GM12872 (cell line): ENCODE measurements around the gene PTPN1.

Source experiments
- TF ChIP-seq, protein P1 (sequence below): IDR thresholded peaks from 3 replicates; pipeline ENCODE4 v1.5.1; 2011; ENCODE audit warnings: low read depth, mild to moderate bottlenecking, low read length, moderate library complexity; ENCODE audit not compliant: insufficient read depth

Gene PTPN1

DNA sequence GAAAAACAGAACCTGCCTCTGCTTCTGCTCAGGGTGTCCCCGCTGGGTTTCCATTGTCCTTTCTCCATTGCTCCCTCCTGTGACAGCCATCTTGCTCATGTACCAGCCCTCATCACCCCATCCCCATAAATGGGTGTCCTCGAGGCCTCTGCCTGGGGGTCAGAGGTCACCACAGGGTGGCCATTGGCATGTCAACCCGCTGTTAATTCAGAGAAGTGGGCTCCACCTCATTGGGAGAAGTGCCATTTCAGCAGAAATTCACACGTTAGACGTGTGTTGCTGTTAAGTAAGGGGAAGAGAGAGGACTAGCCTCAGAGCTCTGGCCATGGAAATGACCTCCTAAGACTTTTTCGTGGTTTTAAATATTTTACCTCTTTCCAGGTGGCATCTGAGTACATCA lies 71.9 kb downstream of the PTPN1 start:
- TF ChIP-seq, protein P1, sequence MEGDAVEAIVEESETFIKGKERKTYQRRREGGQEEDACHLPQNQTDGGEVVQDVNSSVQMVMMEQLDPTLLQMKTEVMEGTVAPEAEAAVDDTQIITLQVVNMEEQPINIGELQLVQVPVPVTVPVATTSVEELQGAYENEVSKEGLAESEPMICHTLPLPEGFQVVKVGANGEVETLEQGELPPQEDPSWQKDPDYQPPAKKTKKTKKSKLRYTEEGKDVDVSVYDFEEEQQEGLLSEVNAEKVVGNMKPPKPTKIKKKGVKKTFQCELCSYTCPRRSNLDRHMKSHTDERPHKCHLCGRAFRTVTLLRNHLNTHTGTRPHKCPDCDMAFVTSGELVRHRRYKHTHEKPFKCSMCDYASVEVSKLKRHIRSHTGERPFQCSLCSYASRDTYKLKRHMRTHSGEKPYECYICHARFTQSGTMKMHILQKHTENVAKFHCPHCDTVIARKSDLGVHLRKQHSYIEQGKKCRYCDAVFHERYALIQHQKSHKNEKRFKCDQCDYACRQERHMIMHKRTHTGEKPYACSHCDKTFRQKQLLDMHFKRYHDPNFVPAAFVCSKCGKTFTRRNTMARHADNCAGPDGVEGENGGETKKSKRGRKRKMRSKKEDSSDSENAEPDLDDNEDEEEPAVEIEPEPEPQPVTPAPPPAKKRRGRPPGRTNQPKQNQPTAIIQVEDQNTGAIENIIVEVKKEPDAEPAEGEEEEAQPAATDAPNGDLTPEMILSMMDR: no peak

DNA sequence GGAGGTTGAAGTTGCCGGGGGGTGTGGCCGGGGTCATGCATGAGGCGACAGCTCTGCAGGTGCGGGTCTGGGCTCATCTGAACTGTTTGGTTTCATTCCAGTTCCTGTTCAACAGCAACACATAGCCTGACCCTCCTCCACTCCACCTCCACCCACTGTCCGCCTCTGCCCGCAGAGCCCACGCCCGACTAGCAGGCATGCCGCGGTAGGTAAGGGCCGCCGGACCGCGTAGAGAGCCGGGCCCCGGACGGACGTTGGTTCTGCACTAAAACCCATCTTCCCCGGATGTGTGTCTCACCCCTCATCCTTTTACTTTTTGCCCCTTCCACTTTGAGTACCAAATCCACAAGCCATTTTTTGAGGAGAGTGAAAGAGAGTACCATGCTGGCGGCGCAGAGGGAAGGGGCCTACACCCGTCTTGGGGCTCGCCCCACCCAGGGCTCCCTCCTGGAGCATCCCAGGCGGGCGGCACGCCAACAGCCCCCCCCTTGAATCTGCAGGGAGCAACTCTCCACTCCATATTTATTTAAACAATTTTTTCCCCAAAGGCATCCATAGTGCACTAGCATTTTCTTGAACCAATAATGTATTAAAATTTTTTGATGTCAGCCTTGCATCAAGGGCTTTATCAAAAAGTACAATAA lies 72.5 kb downstream of the PTPN1 start:
- TF ChIP-seq, protein P1: no peak

DNA sequence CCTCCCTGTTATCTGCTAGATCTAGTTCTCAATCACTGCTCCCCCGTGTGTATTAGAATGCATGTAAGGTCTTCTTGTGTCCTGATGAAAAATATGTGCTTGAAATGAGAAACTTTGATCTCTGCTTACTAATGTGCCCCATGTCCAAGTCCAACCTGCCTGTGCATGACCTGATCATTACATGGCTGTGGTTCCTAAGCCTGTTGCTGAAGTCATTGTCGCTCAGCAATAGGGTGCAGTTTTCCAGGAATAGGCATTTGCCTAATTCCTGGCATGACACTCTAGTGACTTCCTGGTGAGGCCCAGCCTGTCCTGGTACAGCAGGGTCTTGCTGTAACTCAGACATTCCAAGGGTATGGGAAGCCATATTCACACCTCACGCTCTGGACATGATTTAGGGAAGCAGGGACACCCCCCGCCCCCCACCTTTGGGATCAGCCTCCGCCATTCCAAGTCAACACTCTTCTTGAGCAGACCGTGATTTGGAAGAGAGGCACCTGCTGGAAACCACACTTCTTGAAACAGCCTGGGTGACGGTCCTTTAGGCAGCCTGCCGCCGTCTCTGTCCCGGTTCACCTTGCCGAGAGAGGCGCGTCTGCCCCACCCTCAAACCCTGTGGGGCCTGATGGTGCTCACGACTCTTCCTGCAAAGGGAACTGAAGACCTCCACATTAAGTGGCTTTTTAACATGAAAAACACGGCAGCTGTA lies 73.4 kb downstream of the PTPN1 start:
- TF ChIP-seq, protein P1: no peak

DNA sequence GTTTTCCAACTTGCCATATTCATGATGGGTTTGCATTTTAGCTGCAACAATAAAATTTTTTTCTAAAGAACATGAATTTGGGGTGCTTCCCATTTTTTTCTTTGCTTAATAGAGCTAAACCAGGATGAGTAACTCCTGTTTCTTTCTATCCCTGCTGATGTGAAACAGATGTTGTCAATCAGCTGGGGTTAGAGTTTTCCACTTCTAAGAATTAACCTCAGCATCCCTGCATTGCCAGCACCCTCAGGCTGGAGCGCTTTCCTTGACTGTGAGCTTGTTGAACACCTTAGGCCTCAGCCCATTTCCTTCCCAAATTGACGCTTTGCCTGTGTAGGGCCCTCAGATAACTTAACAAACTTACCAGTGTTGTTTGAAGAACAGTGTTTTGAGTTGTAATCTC lies 74.5 kb downstream of the PTPN1 start:
- TF ChIP-seq, protein P1: no peak

DNA sequence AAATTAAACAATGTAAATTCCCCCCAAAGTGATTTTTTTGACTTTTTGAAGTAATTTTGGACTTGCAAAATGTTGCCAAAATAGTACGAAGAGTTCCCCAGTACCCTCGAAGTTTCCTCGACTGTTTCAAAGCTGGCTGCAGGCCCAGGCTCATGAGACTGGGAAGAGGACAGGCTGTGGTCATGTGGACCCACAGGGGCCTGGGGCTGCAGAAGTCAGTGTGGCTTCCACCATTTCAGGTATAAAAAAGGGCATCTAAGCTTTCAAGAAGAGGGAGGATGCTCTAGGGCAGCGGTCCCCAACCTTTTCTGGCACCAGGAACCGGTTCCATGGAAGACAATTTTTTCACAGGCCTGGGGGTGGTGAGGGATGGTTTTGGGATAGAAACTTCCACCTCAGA lies 75.0 kb downstream of the PTPN1 start:
- TF ChIP-seq, protein P1: no peak

DNA sequence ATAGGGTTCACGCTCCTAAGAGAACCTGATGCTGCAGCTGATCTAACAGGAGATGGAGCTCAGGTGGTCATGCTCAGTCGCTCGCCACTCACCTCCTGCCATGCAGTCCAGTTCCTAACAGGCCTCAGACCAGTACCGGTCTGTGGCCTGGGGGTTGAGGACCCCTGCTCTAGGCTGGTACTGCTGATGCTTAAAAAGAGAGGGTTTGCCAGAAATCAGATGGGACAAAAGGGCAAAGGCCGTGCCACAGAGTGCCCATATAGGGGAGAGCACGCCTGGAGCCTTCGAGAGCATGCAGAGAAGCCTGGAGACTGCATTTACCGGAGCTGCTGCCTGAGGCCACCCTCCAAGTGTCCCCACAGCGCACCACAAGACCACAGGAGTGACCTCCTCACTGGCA lies 75.5 kb downstream of the PTPN1 start:
- TF ChIP-seq, protein P1: no peak

DNA sequence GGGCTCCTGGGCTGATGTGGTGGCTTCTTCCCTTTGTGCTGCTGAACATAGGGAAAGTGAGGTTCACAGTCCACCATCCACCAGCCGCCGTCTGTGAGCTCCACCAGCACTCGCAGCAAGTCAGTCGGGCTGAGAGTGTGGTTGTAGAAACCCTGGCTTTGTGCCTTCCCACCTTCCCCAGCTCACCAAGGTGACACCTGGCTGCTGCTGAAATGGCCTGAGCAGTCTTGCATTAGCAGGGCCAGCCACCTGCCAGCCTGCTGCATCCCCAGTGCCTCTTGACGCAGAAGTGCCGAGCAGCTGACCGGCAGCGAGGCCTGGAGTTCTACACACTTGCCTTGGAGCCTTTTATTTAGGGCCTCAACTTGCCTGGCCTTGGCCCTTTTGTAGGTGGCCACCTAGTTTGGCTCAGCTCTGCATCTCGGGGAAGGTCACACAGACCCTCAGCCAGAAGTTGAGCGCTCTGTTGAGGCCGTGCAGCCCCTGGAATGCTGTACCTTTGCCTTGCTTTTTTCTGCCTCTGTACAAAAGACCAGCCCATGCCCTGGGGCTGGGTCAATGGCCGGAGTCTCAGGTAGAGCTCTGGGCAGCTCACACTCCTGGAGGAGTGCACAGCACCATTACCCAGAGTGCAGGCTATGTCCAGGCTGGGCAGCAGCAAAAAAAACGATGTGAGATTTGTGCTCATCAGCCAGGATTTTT lies 76.5 kb downstream of the PTPN1 start:
- TF ChIP-seq, protein P1: no peak
